Stimulated activated CD8-positive, alpha-beta memory T cell treated with anti-CD3 and anti-CD28 coated beads, Interleukin-4, amount 100 ng/mL, for 48 hours (primary cell): ENCODE results near the gene VSTM2L.

Experiments used
- DNase-seq: peaks from one replicate; pipeline ENCODE4 v3.0.0-alpha.2; 2020

Gene VSTM2L

GRCh38 chr20:37991157-37991866 lies 88.4 kb downstream of the VSTM2L start:
- DNase-seq = no peak

- no peak for DNase-seq
Observed at GRCh38 chr20:37991908-37992307, 89.0 kb downstream of the VSTM2L start.

- DNase-seq = peak; percentile 35
Observed at GRCh38 chr20:37992802-37993409, 90.0 kb downstream of the VSTM2L start.

- no peak for DNase-seq
Observed at GRCh38 chr20:37994512-37994911, 91.6 kb downstream of the VSTM2L start.
